ENCODE measurements around the gene TMC8. TPM values are rescaled to one million over a fixed set of nuclear protein-coding genes. Genes with fewer than 3 reads are reported as not detected.
A peak's percentile ranks its signal among the peaks of the same experiment; 100 is the strongest.

The TMC8 gene
- total RNA-seq, 1 donor from 2014 or later: 0.79 TPM

- Mint-ChIP-seq H3K27me3 (ENCODE audit: low read depth) (no peaks in the 10 kb centered on the region), H3K27ac (ENCODE audit: unreplicated experiment) (no peak overlapping the region), H3K4me3 (no peak overlapping the region), H3K9me3 (no peaks in the 10 kb centered on the region), H3K4me1 (no peaks in the 10 kb centered on the region), H3K36me3 (ENCODE audit: low read depth) (no peaks in the 10 kb centered on the region)
- no peak for DNase-seq (ENCODE audit: low read depth, low spot score)
- no peak for TF ChIP-seq CTCF (conservative IDR thresholded peaks at IDR 0.05)
Observed at GRCh38 chr17:78163881-78164747, 33.5 kb downstream of the TMC8 start.

GRCh38 chr17:78164748-78165607 lies 34.4 kb downstream of the TMC8 start:
- Mint-ChIP-seq H3K9me3 (no peaks in the 10 kb centered on the region), H3K4me1 (no peaks in the 10 kb centered on the region), H3K27ac (ENCODE audit: unreplicated experiment) (no peak overlapping the region), H3K36me3 (ENCODE audit: low read depth) (no peaks in the 10 kb centered on the region), H3K4me3 (no peak overlapping the region), H3K27me3 (ENCODE audit: low read depth) (no peaks in the 10 kb centered on the region)
- TF ChIP-seq CTCF (conservative IDR thresholded peaks at IDR 0.05): no peak
- DNase-seq (ENCODE audit: low read depth, low spot score): no peak

- Mint-ChIP-seq H3K36me3 (ENCODE audit: low read depth) (no peaks in the 10 kb centered on the region), H3K27me3 (ENCODE audit: low read depth) (no peaks in the 10 kb centered on the region), H3K27ac (ENCODE audit: unreplicated experiment) (no peak overlapping the region), H3K9me3 (no peaks in the 10 kb centered on the region), H3K4me3 (peak overlapping the region; percentile 34), H3K4me1 (no peaks in the 10 kb centered on the region)
- TF ChIP-seq CTCF (conservative IDR thresholded peaks at IDR 0.05): no peak
- DNase-seq (ENCODE audit: low read depth, low spot score): no peak
Observed at GRCh38 chr17:78166416-78166815, 35.8 kb downstream of the TMC8 start.

GRCh38 chr17:78168242-78168902 lies 37.8 kb downstream of the TMC8 start, which contains the start of gene SYNGR2:
Gene SYNGR2, plus strand, starts transcription at chr17:78168581. Its CDS starts 36 bp downstream, at chr17:78168617.
- Mint-ChIP-seq H3K4me3 (peak within 1 kb of the TSS; percentile 86), H3K36me3 (ENCODE audit: low read depth) (no peaks in the 10 kb centered on the region), H3K27ac (ENCODE audit: unreplicated experiment) (no peak within 1 kb of the TSS), H3K9me3 (no peaks in the 10 kb centered on the region), H3K27me3 (ENCODE audit: low read depth) (no peaks in the 10 kb centered on the region), H3K4me1 (peaks cover 11% of the 10 kb centered on the region)
- TF ChIP-seq CTCF (conservative IDR thresholded peaks at IDR 0.05): no peak
- DNase-seq (ENCODE audit: low read depth, low spot score): peak; percentile 78

Measured in neural crest cell (in vitro differentiated cells).